GM12878 (cell line): ENCODE results near the gene TLE2.

ENCODE experiments used
- CHD4 ChIP-seq: fragments of 200-600 bp; sonication (generic); IDR thresholded peaks from 2 replicates; pipeline ENCODE4 v1.6.1; 2016; ENCODE audit warnings: mild to moderate bottlenecking
- GATAD2B ChIP-seq: fragments of 450-650 bp; conservative IDR thresholded peaks from 2 replicates; pipeline ENCODE4 v1.6.1; 2017; ENCODE audit warnings: low read depth, mild to moderate bottlenecking, moderate library complexity
- HDAC2 ChIP-seq: fragments of 200-600 bp; sonication (generic); IDR thresholded peaks from 2 replicates; pipeline ENCODE4 v1.6.1; 2017
- NBN ChIP-seq: fragments of 450-650 bp; IDR thresholded peaks from 2 replicates; pipeline ENCODE4 v1.6.1; 2016
- NFIC ChIP-seq: IDR thresholded peaks from 2 replicates; pipeline ENCODE4 v1.6.1; 2012; ENCODE audit warnings: low read depth, mild to moderate bottlenecking, inconsistent platforms, low read length, moderate library complexity
- POLR2A ChIP-seq: IDR thresholded peaks from 2 replicates; pipeline ENCODE4 v1.6.1; 2011; ENCODE audit warnings: low read depth, mild to moderate bottlenecking, low read length
- POLR2AphosphoS5 ChIP-seq: IDR thresholded peaks from 2 replicates; pipeline ENCODE4 v1.6.1; 2011; ENCODE audit warnings: mild to moderate bottlenecking, low read length, inconsistent platforms
- RB1 ChIP-seq: fragments of 450-650 bp; formaldehyde crosslinking; IDR thresholded peaks from 2 replicates; pipeline ENCODE4 v1.6.1; 2017; ENCODE audit warnings: mild to moderate bottlenecking, borderline replicate concordance
- SMAD5 ChIP-seq: IDR thresholded peaks from 2 replicates; pipeline ENCODE4 v1.6.1; 2016; ENCODE audit warnings: antibody characterized with exemption, low read depth
- TCF7 ChIP-seq: IDR thresholded peaks from 2 replicates; pipeline ENCODE4 v1.6.1; 2014; ENCODE audit warnings: antibody characterized with exemption, borderline replicate concordance
- ZNF24 ChIP-seq: fragments of 450-650 bp; IDR thresholded peaks from 2 replicates; pipeline ENCODE4 v1.6.1; 2017; ENCODE audit warnings: antibody characterized with exemption, mild to moderate bottlenecking
- TF ChIP-seq, protein P1 (sequence below), 3 experiments: IDR thresholded peaks in 2 of 3; conservative IDR thresholded peaks in 1 of 3; 2 replicates each; pipeline ENCODE4 v1.5.1; 2011; ENCODE audit warnings: low read depth in 3 of 3, low read length in 3 of 3, mild to moderate bottlenecking in 3 of 3, control low read depth in 2 of 3, moderate library complexity in 2 of 3, inconsistent platforms in 1 of 3, mixed read lengths in 1 of 3; ENCODE audit not compliant: control insufficient read depth in 2 of 3, insufficient read depth in 1 of 3; ENCODE audit errors: extremely low read depth in 1 of 3
- TF ChIP-seq, protein P2 (sequence below): IDR thresholded peaks from 2 replicates; pipeline ENCODE4 v1.6.1; 2012; ENCODE audit warnings: low read depth, low read length, improper control_type of control experiment
- TF ChIP-seq, protein P3 (sequence below): IDR thresholded peaks from 2 replicates; pipeline ENCODE4 v1.6.1; 2012; ENCODE audit warnings: mild to moderate bottlenecking, low read depth, low read length

- no peak for TF ChIP-seq NBN
- no peak for TF ChIP-seq POLR2AphosphoS5
- TF ChIP-seq ZNF24 = no peak
- TF ChIP-seq GATAD2B = no peak
- TF ChIP-seq NFIC = no peak
- TF ChIP-seq, protein P1, sequence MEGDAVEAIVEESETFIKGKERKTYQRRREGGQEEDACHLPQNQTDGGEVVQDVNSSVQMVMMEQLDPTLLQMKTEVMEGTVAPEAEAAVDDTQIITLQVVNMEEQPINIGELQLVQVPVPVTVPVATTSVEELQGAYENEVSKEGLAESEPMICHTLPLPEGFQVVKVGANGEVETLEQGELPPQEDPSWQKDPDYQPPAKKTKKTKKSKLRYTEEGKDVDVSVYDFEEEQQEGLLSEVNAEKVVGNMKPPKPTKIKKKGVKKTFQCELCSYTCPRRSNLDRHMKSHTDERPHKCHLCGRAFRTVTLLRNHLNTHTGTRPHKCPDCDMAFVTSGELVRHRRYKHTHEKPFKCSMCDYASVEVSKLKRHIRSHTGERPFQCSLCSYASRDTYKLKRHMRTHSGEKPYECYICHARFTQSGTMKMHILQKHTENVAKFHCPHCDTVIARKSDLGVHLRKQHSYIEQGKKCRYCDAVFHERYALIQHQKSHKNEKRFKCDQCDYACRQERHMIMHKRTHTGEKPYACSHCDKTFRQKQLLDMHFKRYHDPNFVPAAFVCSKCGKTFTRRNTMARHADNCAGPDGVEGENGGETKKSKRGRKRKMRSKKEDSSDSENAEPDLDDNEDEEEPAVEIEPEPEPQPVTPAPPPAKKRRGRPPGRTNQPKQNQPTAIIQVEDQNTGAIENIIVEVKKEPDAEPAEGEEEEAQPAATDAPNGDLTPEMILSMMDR (IDR thresholded peaks at IDR 0.05 in 2 of 3, conservative IDR thresholded peaks at IDR 0.05 in 1 of 3; ENCODE audit: control insufficient read depth in 2 of 3, extremely low read depth in 1 of 3, insufficient read depth in 1 of 3, low read depth in 3 of 3, low read length in 3 of 3) = no peak
- no peak for TF ChIP-seq CHD4
- TF ChIP-seq HDAC2 = no peak
- no peak for TF ChIP-seq POLR2A
- TF ChIP-seq SMAD5 = no peak
- no peak for TF ChIP-seq RB1
- TF ChIP-seq, protein P2, sequence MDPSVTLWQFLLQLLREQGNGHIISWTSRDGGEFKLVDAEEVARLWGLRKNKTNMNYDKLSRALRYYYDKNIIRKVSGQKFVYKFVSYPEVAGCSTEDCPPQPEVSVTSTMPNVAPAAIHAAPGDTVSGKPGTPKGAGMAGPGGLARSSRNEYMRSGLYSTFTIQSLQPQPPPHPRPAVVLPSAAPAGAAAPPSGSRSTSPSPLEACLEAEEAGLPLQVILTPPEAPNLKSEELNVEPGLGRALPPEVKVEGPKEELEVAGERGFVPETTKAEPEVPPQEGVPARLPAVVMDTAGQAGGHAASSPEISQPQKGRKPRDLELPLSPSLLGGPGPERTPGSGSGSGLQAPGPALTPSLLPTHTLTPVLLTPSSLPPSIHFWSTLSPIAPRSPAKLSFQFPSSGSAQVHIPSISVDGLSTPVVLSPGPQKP = no peak
- TF ChIP-seq, protein P3, sequence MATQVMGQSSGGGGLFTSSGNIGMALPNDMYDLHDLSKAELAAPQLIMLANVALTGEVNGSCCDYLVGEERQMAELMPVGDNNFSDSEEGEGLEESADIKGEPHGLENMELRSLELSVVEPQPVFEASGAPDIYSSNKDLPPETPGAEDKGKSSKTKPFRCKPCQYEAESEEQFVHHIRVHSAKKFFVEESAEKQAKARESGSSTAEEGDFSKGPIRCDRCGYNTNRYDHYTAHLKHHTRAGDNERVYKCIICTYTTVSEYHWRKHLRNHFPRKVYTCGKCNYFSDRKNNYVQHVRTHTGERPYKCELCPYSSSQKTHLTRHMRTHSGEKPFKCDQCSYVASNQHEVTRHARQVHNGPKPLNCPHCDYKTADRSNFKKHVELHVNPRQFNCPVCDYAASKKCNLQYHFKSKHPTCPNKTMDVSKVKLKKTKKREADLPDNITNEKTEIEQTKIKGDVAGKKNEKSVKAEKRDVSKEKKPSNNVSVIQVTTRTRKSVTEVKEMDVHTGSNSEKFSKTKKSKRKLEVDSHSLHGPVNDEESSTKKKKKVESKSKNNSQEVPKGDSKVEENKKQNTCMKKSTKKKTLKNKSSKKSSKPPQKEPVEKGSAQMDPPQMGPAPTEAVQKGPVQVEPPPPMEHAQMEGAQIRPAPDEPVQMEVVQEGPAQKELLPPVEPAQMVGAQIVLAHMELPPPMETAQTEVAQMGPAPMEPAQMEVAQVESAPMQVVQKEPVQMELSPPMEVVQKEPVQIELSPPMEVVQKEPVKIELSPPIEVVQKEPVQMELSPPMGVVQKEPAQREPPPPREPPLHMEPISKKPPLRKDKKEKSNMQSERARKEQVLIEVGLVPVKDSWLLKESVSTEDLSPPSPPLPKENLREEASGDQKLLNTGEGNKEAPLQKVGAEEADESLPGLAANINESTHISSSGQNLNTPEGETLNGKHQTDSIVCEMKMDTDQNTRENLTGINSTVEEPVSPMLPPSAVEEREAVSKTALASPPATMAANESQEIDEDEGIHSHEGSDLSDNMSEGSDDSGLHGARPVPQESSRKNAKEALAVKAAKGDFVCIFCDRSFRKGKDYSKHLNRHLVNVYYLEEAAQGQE = no peak
- no peak for TF ChIP-seq TCF7
Measured at GRCh38 chr19:3038214-3038613, 9.1 kb upstream of the TLE2 start.
